Measurements from ENCODE around the gene TNFRSF4. TPM values are rescaled to one million over a fixed set of nuclear protein-coding genes. Genes with fewer than 3 reads are reported as not detected.
A peak's percentile ranks its signal among the peaks of the same experiment; 100 is the strongest.

The TNFRSF4 gene
- total and polyA plus RNA-seq, 2 of the 13 experiments (the other 11 are each of a cell fraction or from before 2014, with no cell fraction given) = not detected

DNA sequence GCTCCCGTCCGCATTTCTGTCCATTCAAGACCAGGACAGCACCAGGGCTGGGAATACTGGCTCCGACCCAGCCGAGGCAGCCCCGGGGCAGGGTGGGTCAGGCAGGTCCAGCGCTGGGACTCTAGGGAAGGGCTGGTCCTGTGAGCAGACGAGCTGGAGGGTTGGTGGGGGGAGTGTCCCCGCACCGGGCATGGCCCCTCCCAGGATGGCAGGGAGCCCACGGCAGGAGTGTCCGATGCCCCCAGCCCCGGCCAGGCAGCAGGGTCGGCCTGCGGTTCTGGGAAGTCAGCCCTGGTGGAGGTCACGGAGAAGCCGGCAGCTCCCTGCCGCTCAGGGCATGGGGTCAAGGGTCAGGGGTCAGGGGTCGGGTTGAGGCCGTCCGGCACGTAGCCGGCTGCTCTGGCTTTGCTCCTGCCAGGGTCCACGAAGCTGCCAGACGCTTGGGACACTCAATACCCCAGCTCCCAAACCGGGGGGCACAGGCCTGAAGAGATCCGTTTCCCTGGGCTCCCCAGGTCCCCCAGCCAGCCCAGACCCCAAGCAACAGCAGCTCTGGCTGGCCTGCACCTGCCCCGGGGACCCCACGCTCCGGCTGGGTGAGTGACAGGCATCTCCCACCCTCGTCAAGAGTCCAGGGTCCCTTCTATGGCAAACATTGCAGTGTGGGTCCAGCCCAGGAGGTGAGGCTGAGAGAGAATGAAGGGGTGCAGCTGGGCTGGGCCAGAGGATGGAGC, 25.8 kb upstream of the TNFRSF4 start (continued):
- no peak for TF ChIP-seq HOXA9 (CRISPR knock-in tag; IDR thresholded peaks at IDR 0.05; ENCODE audit: borderline replicate concordance)
- TF ChIP-seq HMG20B (CRISPR knock-in tag; conservative IDR thresholded peaks at IDR 0.05) = no peak
- TF ChIP-seq, protein P1, sequence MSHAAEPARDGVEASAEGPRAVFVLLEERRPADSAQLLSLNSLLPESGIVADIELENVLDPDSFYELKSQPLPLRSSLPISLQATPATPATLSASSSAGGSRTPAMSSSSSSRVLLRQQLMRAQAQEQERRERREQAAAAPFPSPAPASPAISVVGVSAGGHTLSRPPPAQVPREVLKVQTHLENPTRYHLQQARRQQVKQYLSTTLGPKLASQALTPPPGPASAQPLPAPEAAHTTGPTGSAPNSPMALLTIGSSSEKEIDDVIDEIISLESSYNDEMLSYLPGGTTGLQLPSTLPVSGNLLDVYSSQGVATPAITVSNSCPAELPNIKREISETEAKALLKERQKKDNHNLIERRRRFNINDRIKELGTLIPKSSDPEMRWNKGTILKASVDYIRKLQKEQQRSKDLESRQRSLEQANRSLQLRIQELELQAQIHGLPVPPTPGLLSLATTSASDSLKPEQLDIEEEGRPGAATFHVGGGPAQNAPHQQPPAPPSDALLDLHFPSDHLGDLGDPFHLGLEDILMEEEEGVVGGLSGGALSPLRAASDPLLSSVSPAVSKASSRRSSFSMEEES (CRISPR knock-in tag; IDR thresholded peaks at IDR 0.05) = no peak
- TF ChIP-seq, protein P2, sequence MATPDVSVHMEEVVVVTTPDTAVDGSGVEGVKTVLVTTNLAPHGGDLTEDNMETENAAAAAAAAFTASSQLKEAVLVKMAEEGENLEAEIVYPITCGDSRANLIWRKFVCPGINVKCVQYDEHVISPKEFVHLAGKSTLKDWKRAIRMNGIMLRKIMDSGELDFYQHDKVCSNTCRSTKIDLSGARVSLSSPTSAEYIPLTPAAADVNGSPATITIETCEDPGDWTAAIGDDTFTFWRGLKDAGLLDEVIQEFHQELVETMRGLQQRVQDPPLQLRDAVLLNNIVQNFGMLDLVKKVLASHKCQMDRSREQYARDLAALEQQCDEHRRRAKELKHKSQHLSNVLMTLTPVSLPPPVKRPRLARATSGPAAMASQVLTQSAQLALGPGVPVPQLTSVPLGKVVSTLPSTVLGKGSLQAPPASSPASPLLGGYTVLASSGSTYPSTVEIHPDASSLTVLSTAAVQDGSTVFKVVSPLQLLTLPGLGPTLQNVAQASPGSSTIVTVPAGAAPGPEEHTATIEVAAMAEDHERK (CRISPR knock-in tag; IDR thresholded peaks at IDR 0.05; ENCODE audit: low read depth) = no peak
- TF ChIP-seq ZNF143 (CRISPR knock-in tag; IDR thresholded peaks at IDR 0.05) = no peak
- TF ChIP-seq ESRRA (CRISPR knock-in tag; IDR thresholded peaks at IDR 0.05; ENCODE audit: low read depth) = peak; percentile 78
- TF ChIP-seq, protein P3, sequence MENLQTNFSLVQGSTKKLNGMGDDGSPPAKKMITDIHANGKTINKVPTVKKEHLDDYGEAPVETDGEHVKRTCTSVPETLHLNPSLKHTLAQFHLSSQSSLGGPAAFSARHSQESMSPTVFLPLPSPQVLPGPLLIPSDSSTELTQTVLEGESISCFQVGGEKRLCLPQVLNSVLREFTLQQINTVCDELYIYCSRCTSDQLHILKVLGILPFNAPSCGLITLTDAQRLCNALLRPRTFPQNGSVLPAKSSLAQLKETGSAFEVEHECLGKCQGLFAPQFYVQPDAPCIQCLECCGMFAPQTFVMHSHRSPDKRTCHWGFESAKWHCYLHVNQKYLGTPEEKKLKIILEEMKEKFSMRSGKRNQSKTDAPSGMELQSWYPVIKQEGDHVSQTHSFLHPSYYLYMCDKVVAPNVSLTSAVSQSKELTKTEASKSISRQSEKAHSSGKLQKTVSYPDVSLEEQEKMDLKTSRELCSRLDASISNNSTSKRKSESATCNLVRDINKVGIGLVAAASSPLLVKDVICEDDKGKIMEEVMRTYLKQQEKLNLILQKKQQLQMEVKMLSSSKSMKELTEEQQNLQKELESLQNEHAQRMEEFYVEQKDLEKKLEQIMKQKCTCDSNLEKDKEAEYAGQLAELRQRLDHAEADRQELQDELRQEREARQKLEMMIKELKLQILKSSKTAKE (CRISPR knock-in tag; IDR thresholded peaks at IDR 0.05; ENCODE audit: borderline replicate concordance) = peak; percentile 82
- TF ChIP-seq ZNF878 (CRISPR knock-in tag; IDR thresholded peaks at IDR 0.05) = 0 out of 2 replicates have a peak, but pooled peaks have one; percentile 62
- TF ChIP-seq EEA1 (CRISPR knock-in tag; IDR thresholded peaks at IDR 0.05; ENCODE audit: borderline replicate concordance) = no peak
- TF ChIP-seq, protein P4, sequence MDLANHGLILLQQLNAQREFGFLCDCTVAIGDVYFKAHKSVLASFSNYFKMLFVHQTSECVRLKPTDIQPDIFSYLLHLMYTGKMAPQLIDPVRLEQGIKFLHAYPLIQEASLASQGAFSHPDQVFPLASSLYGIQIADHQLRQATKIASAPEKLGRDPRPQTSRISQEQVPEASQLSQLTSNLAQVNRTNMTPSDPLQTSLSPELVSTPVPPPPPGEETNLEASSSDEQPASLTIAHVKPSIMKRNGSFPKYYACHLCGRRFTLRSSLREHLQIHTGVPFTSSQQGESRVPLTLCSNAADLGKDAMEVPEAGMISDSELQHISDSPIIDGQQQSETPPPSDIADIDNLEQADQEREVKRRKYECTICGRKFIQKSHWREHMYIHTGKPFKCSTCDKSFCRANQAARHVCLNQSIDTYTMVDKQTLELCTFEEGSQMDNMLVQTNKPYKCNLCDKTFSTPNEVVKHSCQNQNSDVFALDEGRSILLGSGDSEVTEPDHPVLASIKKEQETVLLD (CRISPR knock-in tag; IDR thresholded peaks at IDR 0.05; ENCODE audit: low read depth) = 0 out of 2 replicates have a peak, but pooled peaks have one; percentile 19
- no peak for TF ChIP-seq ZNF883 (CRISPR knock-in tag; IDR thresholded peaks at IDR 0.05; ENCODE audit: not compliant biosample characterization)
- TF ChIP-seq ZNF180 (CRISPR knock-in tag; IDR thresholded peaks at IDR 0.05; ENCODE audit: borderline replicate concordance, low read depth) = no peak
- TF ChIP-seq MYC (CRISPR knock-in tag; IDR thresholded peaks at IDR 0.05; ENCODE audit: borderline replicate concordance) = peak; percentile 66
- TF ChIP-seq BRD4 (CRISPR knock-in tag; IDR thresholded peaks at IDR 0.05) = peak; percentile 27; the same call in 1 of the 2 replicates
- no peak for TF ChIP-seq ZBTB3 (CRISPR knock-in tag; IDR thresholded peaks at IDR 0.05; ENCODE audit: borderline replicate concordance, low read depth)
- no peak for TF ChIP-seq REPIN1 (CRISPR knock-in tag; IDR thresholded peaks at IDR 0.05; ENCODE audit: borderline replicate concordance, low read depth)
- 0 out of 2 replicates have a peak, but pooled peaks have one; percentile 20 for TF ChIP-seq DMAP1 (CRISPR knock-in tag; IDR thresholded peaks at IDR 0.05)
- TF ChIP-seq CCDC6 (CRISPR knock-in tag; IDR thresholded peaks at IDR 0.05) = no peak
- TF ChIP-seq RFXANK (CRISPR knock-in tag; IDR thresholded peaks at IDR 0.05) = no peak
- TF ChIP-seq, protein P5, sequence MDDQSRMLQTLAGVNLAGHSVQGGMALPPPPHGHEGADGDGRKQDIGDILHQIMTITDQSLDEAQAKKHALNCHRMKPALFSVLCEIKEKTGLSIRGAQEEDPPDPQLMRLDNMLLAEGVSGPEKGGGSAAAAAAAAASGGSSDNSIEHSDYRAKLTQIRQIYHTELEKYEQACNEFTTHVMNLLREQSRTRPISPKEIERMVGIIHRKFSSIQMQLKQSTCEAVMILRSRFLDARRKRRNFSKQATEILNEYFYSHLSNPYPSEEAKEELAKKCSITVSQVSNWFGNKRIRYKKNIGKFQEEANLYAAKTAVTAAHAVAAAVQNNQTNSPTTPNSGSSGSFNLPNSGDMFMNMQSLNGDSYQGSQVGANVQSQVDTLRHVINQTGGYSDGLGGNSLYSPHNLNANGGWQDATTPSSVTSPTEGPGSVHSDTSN (CRISPR knock-in tag; IDR thresholded peaks at IDR 0.05; ENCODE audit: borderline replicate concordance) = no peak
- no peak for TF ChIP-seq MLLT10 (CRISPR knock-in tag; IDR thresholded peaks at IDR 0.05)
- TF ChIP-seq CBFB (CRISPR knock-in tag; IDR thresholded peaks at IDR 0.05) = no peak
- no peak for TF ChIP-seq EED (CRISPR knock-in tag; IDR thresholded peaks at IDR 0.05)
